HG03060 (cell line): ENCODE results near the gene RASD2.

Source experiments
- ATAC-seq: cut with Tn5 transposase; IDR thresholded peaks from one replicate; pipeline ENCODE4 v1.9.1; 2021; ENCODE audit warnings: low read depth, moderate number of reproducible peaks; ENCODE audit not compliant: unreplicated experiment

RASD2 gene

DNA sequence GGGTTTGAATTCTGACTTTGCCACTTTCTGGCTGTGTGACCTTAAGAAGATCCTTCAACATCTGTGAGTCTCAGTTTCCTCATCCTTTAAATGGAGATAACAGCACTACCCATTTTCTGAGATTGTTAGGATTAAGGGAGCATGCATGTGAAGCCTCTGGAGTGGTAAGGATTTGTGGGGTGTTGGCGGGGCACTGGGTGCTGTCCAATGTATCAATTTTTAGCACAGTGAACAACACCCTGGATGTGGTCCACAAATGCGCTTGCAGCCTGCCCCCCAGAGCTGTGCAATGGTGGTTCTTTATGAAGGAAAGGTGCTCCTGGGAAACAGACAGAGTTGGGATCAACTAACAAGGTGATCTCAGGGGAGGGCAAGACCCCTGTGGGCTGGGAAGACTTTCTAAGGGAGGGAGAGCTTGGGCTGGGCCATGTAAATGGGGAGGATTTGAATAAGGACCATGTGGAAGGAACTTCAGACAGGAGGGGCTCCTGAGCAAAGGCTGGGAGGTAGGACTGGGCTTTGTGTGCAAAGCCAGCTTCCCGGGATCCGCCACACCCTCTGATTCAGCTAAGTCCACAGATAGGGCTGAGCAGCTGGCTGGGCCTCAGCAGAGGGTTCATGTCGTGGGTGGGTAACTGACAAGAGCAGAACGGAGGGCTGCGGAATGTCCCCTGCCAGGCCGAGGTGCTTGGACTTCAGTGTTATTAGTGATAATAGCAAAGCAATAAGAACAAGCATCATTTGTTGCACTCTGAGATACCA, 22.7 kb upstream of the RASD2 start:
- ATAC-seq = no peak

DNA sequence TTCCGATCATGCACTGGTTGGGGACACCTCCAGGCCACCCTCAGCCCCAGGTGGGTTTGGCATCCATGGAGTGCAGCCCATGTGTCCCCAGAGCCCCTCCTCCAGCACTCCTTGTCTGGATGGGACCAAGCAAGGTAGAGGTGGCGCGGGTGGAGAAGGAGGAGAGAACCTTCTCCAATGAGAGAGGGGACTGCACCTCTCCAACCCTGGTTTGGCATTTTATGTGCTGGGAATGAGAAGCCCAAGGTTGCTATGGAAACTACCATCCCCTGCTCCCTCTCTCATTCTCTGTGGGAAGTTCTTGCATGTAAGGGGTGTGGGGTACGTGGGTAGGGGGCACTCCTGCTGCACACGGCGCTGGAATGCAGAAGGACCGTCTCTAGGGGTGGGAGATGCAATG, 21.8 kb upstream of the RASD2 start:
- no peak for ATAC-seq

DNA sequence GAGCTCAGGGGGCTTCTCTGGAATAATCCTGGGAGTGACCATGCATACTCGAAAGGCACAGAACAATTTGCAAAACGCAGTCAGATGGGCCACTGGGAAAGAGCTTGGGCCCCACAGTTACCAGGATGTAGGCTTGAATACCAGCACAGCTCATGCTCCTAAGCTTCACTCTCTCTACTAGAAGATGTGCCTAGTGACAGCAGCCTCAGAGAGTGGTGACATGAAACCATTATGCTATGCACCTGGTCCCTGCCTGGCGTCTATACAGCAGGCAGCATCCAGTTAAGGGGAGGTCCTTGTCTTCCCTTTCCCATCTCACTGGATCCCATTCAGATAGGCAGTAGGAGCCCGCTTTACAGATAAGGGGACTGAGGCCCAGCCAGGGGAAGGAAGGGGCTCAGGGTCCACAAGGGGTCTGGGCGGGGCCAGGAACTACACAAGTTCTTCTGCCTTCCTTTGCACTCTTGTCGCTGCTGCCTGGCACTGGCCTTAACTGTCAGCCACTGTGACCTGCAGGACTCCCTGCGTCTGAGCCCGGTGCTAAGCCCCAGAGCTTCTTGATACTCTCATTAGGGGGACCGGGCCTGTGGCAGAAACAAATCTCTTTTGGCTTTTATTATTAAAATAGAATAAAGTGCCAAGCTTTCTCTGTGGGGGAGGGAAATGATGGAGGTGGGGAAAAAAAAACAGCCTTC, 21.2 kb upstream of the RASD2 start:
- no peak for ATAC-seq

DNA sequence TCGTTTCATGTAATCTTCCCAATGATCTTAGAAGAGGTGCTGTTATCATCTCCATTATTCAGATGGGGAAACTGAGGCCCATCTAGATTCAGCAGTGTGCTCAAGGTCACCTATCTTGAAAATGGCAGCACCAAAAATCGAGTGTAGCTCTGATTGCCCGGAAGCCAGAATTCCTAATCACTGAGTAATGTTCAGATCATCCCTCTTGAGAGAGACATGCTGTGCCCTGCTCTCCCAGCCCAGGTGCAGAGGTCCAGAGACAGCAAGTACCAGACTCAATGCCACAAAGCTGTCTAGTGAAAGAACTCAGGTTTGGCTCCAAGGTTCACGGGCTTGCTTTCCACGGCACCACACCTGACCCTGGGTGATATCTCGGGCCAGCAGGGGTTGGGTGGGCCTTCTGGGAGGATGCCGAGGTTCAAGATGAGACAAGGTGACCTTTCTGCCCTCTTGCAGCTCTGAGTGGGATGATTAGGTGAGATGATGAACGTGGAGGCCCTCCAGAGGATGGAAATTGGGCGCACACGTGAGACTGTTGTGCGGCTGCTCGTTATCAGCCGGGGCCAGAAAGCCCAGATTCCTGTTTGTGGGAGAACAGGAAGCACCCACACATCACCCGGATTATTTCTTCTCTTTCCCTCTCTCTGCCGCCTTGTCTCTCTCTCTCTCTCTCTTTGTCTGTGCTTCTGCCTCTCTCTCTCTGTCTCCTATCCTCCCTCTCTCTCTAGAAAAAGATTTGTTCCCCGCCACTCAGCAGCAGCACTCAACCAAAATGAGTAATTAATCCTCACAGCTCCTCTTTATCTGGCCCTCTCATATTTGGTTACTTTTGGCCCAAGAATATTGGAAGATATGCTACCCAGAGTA, 19.0 kb upstream of the RASD2 start:
- no peak for ATAC-seq

DNA sequence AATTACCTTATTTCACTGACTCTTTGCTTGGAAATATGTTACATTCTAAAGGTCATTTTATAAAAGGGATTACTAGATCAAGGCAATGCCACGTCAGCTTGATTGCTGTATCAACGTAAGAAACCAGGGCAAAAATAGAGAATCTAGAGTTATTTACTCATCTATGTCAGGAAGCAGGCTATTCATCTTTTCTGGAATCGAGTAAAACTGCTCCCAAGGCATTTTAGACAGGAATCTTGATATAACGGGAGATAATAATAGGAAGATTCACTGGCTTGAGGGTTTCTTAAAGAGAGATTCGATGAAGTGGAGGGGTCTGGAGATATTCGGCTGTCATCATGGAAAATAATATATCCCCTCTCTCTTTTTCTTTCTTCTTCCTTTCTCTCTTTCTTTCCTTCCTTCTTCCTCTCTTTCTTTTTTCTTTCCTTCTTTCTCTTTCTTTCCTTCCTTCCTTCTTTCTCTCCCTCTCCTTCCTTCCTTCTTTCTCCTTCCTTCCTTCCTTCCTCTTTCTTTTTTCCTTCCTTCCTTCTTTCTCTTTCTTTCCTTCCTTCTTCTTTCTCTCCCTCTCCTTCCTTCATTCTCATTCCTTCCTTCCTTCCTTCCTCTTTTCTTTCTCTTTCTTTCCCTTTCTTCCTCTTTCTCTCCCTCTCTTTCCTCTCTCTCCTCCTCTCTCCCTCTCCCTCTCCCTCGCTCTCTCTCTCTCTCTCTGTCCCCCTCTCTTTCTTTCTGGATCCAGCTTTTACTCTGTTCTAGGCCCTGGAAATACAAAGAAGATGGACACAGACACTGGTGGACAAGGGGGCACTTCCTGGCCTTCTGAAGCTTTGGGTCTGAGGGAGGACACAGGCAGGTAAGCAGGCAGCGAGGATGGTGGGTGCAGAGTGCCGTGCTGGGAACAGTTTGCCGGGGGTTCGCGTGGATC, 18.1 kb upstream of the RASD2 start:
- ATAC-seq = no peak

DNA sequence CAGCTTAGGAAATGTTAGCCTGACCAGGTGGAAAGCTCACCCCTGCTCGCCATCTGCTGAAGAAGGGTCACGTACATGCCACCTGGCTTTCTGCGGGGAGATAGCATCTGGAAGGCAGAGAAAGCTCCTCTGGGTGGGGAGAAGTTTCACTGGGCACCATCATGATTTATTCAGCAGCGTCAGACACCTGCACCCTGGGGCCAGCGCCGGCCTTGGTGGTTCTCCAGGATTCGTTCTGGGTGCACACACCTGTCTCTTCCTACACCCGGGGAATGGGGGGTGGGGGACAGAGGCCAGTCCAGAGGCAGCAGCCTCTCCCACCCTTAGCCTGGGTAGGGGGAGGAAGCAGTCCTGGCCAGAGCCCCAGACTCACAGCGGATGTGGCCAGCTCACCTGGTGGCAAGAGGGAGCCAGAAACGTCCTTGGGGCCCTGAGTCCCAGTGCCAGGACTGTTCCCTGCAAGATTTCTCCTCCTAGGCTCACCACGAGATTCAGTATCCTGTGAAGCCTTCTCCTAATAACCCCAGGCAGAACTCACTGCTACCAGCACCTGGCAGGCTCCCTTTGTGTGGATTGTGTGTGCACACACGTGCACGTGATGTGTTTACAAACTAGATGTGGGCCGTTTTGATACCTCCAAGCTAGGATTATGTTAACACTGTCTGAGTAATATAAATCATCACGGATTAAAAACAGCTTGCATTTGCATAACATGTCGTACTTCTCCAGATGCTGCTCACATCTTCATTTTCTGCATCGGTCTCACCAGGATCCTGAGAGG, 17.3 kb upstream of the RASD2 start:
- ATAC-seq = no peak

DNA sequence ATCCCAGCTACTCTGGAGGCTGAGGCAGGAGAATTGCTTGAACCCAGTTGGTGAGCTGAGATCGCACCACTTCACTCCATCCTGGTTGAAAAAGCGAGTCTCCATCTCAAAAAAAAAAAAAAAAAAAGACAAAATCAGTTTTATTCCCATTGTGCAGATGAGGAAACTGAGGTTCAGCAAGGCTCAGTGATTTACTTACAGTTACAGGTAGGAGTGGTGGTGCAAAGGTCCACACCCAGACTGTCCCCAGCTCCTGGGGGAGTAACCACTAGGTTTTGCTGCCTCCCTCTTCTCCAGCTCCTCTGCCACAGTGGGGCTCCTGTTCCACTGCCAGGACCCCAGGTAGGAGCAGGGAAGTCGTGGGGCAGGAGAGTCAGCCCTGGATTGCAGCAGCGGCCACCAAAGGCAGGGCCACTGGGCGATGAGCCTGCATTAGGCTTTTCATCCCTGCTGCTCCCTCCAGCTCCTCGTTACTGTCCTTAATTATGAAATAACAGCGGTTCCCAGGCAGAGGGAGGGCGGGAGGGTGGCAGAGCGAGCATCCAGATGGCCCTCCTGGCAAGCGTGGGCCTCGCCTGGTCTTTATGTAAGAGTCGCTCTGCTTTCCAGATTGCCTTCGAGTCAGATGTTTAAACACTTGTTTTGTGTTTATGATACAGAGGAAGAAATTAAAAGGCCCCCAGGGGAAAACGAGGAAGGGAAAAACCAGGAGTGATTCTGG, 15.5 kb upstream of the RASD2 start:
- no peak for ATAC-seq

DNA sequence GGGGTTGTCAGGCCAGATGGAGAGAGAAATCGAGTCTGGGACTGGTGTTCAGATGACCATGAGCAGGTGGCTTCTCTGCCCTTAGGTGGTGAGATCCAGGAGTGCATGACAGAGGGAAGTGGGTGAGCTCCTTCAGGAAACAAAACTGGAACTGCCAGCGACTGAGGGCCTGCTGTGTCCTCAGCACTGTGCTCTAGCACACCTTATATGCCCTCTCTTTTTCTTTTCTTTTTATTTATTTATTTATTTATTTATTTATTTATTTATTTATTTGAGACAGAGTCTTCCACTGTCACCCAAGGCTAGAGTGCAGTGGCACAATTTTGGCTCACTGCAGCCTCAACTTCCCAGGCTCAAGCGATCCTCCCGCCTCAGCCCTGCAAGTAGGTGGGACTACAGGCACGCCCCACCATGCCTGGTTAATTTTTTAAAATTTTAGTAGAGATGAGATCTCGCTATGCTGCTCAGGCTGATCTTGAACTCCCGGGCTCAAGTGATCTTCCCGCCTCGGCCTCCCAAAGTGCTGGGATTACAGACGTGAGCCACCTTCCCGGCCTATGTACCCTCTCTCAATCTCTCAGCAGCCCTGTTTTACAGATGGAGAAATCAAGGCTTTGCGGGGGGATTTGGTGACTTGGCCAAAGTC, 14.8 kb upstream of the RASD2 start:
- ATAC-seq = no peak

DNA sequence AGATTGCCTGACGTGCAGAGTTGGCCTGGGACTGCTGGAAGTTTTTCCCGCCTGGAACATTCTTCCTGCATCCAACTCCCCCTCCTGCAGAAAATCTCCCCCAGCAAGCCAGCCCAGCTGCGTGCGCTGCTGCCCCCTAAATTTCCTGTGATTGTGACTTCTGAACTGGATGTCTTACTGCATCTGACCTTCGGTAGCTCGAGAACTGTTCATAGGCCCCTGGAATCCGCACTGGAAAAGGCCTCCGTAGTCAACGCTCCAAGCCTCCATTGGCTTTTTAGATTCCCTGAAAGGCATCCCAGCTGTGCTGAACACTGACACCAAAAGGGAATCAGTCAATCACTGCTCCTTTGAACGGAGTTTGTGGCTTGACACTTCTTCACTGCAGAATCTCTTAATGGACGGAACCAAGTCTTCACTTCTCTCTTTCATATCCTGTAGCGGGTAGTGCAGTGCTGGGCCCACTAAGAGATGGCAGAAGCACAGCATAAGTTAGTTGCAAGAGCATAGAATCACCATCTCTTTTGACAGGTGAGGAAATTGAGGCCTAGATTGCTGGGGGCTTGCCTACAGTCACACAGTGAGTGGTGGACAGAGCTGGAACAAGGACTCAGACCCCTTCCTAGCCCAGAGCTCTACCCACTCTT, 14.2 kb upstream of the RASD2 start:
- no peak for ATAC-seq

DNA sequence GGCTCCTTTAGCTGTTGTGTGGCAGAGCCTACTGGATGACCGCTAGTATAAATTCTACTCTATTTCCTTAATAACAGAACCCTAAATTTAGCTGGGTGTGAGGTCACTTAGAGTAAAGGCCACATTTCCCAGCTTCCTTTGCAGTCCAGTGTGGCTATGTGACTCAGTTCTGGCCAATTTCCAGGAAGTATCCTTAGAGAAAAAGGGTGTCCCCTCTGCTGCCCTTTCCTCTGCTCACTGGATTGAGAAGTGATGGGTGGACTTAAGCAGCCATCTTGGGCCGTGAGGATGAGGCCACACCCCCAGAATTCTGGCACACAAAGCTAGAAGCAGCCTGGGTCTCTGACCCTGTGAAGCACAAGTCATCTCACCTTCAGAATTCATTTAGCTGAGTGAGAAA, 11.7 kb upstream of the RASD2 start:
- ATAC-seq = no peak

DNA sequence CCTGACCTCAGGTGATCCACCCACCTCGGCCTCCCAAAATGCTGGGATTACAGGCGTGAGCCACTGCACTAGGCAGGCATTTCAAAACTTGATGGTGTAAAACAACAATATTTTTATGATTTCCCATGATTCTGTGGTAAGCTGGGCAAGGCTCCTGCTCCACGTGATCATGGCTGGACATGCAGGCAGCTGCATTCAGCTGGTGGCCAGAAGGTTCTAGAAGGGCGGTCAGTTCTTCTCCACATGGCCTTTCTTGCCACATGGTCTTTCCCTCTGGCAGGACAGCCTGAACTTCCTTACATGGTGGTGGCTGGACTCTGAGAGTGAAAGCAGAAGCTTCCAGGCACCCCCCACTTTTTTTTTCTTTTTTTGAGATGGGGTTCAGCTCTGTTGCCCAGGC, 9.9 kb upstream of the RASD2 start:
- ATAC-seq = no peak

DNA sequence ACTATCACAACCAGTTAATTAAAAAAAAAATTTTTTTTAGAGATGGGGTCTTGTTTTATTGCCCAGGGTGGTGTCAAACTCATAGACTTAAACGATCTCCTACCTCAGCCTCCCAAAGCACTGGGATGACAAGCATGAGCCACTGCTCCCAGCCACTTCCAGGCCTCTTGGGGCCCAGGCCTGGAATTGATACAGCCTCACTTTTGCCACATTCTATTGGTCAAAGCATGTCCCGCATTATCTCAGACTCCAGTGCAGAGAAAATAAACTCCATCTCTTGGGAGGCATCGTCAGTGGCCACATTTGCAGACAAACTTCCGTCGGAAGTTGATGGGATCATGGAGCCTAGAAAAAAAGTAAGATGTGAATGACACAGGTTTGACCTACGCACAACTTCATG, 9.4 kb upstream of the RASD2 start:
- no peak for ATAC-seq

DNA sequence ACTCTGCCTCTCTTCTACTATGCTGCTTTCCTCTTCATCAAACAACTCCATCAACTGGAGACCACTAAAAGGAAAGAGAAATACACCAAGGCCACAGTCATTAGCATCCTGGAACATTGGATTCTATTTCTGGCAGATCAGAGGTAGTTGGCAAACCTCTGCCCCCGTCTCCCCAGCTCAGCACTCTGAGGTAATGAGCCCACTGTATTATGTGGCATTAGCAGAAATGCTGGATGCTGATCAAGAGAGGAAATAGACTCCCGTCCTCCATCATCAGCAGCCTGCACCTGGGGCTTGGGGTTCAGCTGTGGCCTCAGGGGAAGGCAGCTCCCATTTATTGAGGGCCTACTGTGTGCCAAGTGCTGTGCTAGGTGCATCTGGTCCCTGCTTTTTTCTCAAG, 9.0 kb upstream of the RASD2 start:
- no peak for ATAC-seq

DNA sequence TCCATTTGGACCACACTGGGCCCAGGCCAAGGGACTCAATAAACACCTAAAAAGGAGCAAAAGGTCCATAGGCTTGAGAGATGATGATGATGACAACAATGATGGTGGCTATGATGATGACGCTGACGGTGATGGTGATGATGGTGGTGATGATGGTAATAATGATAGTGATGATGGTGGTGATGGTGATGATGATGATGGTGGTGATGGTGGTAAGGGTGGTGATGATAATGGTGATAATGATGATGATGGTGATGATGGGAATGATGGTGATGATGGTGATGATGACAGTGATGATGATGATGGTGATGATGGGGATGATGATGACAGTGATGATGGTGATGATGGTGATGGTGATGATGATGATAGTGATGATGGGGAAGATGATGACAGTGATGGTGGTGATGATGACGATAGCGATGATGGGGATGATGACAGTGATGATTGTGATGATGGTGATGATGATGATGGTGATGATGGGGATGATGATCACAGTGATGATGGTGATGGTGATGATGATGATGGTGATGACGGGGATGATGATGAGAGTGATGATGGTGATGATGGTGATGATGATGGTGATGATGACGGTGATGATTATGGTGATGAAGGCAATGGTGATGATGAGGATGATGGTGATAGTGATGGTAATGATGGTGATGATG, 7.1 kb upstream of the RASD2 start:
- no peak for ATAC-seq

DNA sequence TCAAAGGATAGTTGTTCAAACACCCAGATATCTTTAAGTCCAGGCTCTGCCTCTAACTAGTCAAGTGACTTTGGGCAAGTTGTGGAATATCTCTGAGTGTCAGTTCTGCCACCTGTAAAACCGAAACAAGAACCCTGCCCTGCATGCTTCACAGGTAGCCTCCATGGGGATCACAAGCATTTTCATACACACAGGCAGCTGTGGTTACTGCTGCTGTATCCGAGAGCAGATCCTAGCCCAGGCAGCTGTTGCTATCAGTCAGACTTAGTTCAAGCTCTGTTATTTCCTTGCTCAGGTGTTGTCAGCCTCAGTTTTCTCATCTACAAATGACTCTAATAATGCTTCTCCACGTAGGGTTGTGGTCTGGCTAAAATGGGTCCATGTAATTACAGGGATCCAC, 6.5 kb upstream of the RASD2 start:
- ATAC-seq = no peak

DNA sequence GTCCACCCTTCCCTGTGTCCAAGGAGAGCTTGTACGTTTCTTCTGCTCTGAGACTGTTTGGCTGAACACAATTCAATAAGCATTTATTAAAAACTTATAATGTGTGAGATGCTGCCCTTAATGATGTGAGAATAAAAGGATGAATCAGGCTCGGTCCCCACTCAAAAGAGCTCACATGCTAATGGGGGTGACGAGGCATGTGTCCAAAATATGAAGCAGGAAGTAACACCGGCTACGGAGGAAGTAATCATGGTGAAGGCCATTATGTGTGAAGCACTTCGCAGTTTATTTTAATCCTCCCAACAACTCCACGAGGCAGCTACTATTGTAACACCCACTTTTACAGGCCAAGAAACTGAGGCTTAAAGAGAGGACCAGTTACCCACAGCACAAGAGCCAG, 3.4 kb upstream of the RASD2 start:
- no peak for ATAC-seq

DNA sequence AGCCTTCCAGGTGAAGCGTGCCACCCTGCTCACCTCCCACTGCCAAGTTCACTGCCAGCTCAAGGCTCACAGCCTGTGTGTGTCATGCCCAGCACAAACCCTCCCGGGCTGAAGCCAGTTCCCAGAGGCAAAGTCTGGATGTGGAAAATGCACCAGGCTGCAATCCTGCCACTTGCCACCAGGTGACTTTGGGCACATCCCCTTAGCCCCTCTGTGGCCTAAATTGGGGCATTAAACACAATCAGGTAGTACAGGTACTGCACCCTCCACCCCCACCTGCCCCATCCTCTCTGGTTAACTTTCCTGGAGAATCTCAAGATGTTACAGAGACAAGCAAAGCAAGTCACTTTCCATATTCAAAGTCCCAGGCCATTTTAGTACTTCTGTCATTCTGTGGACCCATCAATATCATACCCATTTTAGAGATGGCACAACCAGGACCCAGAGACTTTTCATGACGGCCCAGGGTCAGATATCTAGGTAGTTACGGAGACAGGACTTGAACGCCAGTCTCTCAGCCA, 1.8 kb upstream of the RASD2 start:
- ATAC-seq = no peak
